Measurements from ENCODE around the gene MRTFB. TPM values are rescaled to one million over a fixed set of nuclear protein-coding genes. Genes with fewer than 3 reads are reported as not detected.

The MRTFB gene
- total and polyA plus RNA-seq, 8 donors = 4.3 to 81.6 (median 22.4) TPM

- no peak for TF ChIP-seq POLR2A (IDR thresholded peaks at IDR 0.05)
- TF ChIP-seq POLR2AphosphoS5 (IDR thresholded peaks at IDR 0.05) = no peak
- TF ChIP-seq CTCF (IDR thresholded peaks at IDR 0.05) = no peak
- no peak for TF ChIP-seq EP300 (IDR thresholded peaks at IDR 0.05)
- WGBS, 5 donors = 84 to 98% (median 91%) methylated on average over 2 of the region's 2 CpGs
- Histone ChIP-seq H3K4me3 (no peak overlapping the region), H3K27me3 (no peaks in the 10 kb centered on the region), H3K4me1 (peaks cover 0 to 30% (median 15%) of the 10 kb centered on the region in 4 donors), H3K27ac (no peak overlapping the region), H3K9me3 (no peaks in the 10 kb centered on the region), H3K36me3 (peaks cover 0 to 5% (median 0%) of the 10 kb centered on the region in 4 donors)
- no peak for DNase-seq
- intact Hi-C loops (cut with DNase I; ENCODE audit: low total_unique reads) = no loop called here
Measured at GRCh38 chr16:14148016-14148415, 76.9 kb downstream of the MRTFB start.

GRCh38 chr16:14148569-14148968 lies 77.5 kb downstream of the MRTFB start:
- H3K27me3 ChIP-seq = no peaks in the 10 kb centered on the region
- WGBS, 5 donors = 79 to 86% (median 85%) methylated on average over 8 of the region's 8 CpGs
- DNase-seq = peak in 1 of 2 donors; percentile 18
- no peak overlapping the region for H3K27ac ChIP-seq
- H3K36me3 ChIP-seq = peaks cover 0 to 4% (median 0%) of the 10 kb centered on the region in 4 donors
- no peaks in the 10 kb centered on the region for H3K9me3 ChIP-seq
- TF ChIP-seq CTCF (IDR thresholded peaks at IDR 0.05) = no peak
- TF ChIP-seq EP300 (IDR thresholded peaks at IDR 0.05) = no peak
- no peak for TF ChIP-seq POLR2AphosphoS5 (IDR thresholded peaks at IDR 0.05)
- no peak for TF ChIP-seq POLR2A (IDR thresholded peaks at IDR 0.05)
- no peak overlapping the region for H3K4me3 ChIP-seq
- H3K4me1 ChIP-seq = peaks cover 0 to 31% (median 15%) of the 10 kb centered on the region in 4 donors
- intact Hi-C loops (cut with DNase I; ENCODE audit: low total_unique reads) = no loop called here

- no peak for DNase-seq
- Histone ChIP-seq H3K36me3 (peaks cover 0 to 4% (median 0%) of the 10 kb centered on the region in 4 donors), H3K4me1 (peaks cover 0 to 27% (median 11%) of the 10 kb centered on the region in 4 donors), H3K9me3 (no peaks in the 10 kb centered on the region), H3K4me3 (no peak overlapping the region), H3K27me3 (no peaks in the 10 kb centered on the region), H3K27ac (no peak overlapping the region)
- 95 to 98% (median 96%) methylated on average over 5 of the region's 5 CpGs for WGBS, 5 donors
- TF ChIP-seq POLR2A (IDR thresholded peaks at IDR 0.05) = no peak
- no peak for TF ChIP-seq EP300 (IDR thresholded peaks at IDR 0.05)
- TF ChIP-seq CTCF (IDR thresholded peaks at IDR 0.05) = no peak
- no peak for TF ChIP-seq POLR2AphosphoS5 (IDR thresholded peaks at IDR 0.05)
- intact Hi-C loops (cut with DNase I; ENCODE audit: low total_unique reads) = no loop called here
Measured at GRCh38 chr16:14150796-14151195, 79.7 kb downstream of the MRTFB start.

GRCh38 chr16:14151256-14152030 lies 80.3 kb downstream of the MRTFB start:
- TF ChIP-seq POLR2AphosphoS5 (IDR thresholded peaks at IDR 0.05) = peak in 1 of 3 donors; percentile 14
- TF ChIP-seq EP300 (IDR thresholded peaks at IDR 0.05) = no peak
- Histone ChIP-seq H3K27me3 (no peaks in the 10 kb centered on the region), H3K27ac (peak overlapping the region in 2 of 5 donors; percentile 6 to 29), H3K4me1 (peaks cover 0 to 20% (median 9%) of the 10 kb centered on the region in 4 donors), H3K4me3 (no peak overlapping the region), H3K9me3 (no peaks in the 10 kb centered on the region), H3K36me3 (peaks cover 0 to 4% (median 0%) of the 10 kb centered on the region in 4 donors)
- 75 to 87% (median 83%) methylated on average over 2 of the region's 2 CpGs for WGBS, 5 donors
- intact Hi-C loops (cut with DNase I; ENCODE audit: low total_unique reads) = no loop called here
- peak in 1 of 2 donors; percentile 28 for DNase-seq

All from stomach (tissue), 9 donors.